SK-N-SH (cell line): ENCODE results near the gene SMIM34. TPM values are rescaled to one million over a fixed set of nuclear protein-coding genes. Genes with fewer than 3 reads are reported as not detected.
"Not testable (repeated sequence)": the region's sequence is repeated elsewhere in the genome, so short reads cannot be mapped to it uniquely, and the experiment has no call there.

Experiments used
- CTCF ChIA-PET: fragments of 300-600, 350-600 bp; formaldehyde crosslinking; extraction: SDS; loops from one replicate; lab custom pipeline; 2021; lab: Yijun Ruan, JAX
- POLR2A ChIA-PET: fragments of 350-600 bp; sonication (Branson Sonifier 250); formaldehyde crosslinking; extraction: SDS; loops from one replicate; lab custom pipeline; 2020; ENCODE audit warnings: antibody characterized with exemption, inconsistent platforms; lab: Yijun Ruan, JAX
- DNase-seq: peaks from one replicate; pipeline ENCODE4 v3.0.0; 2012
- H2AFZ ChIP-seq: fragments of 200-600 bp; sonication (generic); 2 replicates; pipeline ENCODE4 v1.8.1; 2016; ENCODE audit warnings: antibody characterized with exemption, mild to moderate bottlenecking, low read depth
- H3F3A ChIP-seq: fragments of 200-600 bp; sonication (generic); replicated peaks from 2 replicates; pipeline ENCODE3; 2016; ENCODE audit warnings: antibody characterized with exemption, mild to moderate bottlenecking; ENCODE audit not compliant: insufficient read depth
- H3K27ac ChIP-seq, 2 experiments: fragments of 200-500 bp in 1 of 2; fragments of 200-600 bp in 1 of 2; sonication (Bioruptor generic) in 1 of 2; sonication (generic), shearing (Covaris generic) in 1 of 2; 2 replicates each; pipeline versions ENCODE4 v1.5.1 to v1.6.1; 2014 to 2016; ENCODE audit warnings: low read depth in 2 of 2, inconsistent platforms in 1 of 2, low read length in 1 of 2, mild to moderate bottlenecking in 1 of 2, mixed read lengths in 1 of 2
- H3K27me3 ChIP-seq: fragments of 200-600 bp; sonication (generic), shearing (Covaris generic); 2 replicates; pipeline ENCODE4 v1.6.1; 2016; ENCODE audit warnings: mixed run types; ENCODE audit not compliant: insufficient read depth
- H3K36me3 ChIP-seq, 2 experiments: fragments of 200-500 bp in 1 of 2; fragments of 200-600 bp in 1 of 2; sonication (Bioruptor generic) in 1 of 2; sonication (generic) in 1 of 2; replicated peaks in 1 of 2; 2 replicates each; pipeline versions ENCODE3 to v1.5.1; 2014 to 2016; ENCODE audit warnings: low read length in 1 of 2, mild to moderate bottlenecking in 1 of 2; ENCODE audit not compliant: insufficient read depth in 2 of 2, control insufficient read depth in 1 of 2
- H3K4me1 ChIP-seq, 2 experiments: fragments of 200-500 bp in 1 of 2; fragments of 200-600 bp in 1 of 2; sonication (Bioruptor generic) in 1 of 2; sonication (generic), shearing (Covaris generic) in 1 of 2; 2 replicates each; pipeline versions ENCODE4 v1.5.1 to v1.6.1; 2014 to 2016; ENCODE audit warnings: low read depth in 1 of 2, low read length in 1 of 2, mixed run types in 1 of 2; ENCODE audit not compliant: insufficient read depth in 2 of 2, control insufficient read depth in 1 of 2
- H3K4me2 ChIP-seq: fragments of 200-600 bp; sonication (generic), shearing (Covaris generic); 2 replicates; pipeline ENCODE4 v1.6.1; 2017; ENCODE audit warnings: mixed run types
- H3K4me3 ChIP-seq, 2 experiments: fragments of 200-500 bp in 1 of 2; fragments of 200-600 bp in 1 of 2; sonication (Bioruptor generic) in 1 of 2; sonication (generic), shearing (Covaris generic) in 1 of 2; 2 replicates each; pipeline versions ENCODE4 v1.5.1 to v1.8.1; 2014 to 2016; ENCODE audit warnings: low read depth in 2 of 2, inconsistent platforms in 1 of 2, low read length in 1 of 2, mild to moderate bottlenecking in 1 of 2, mixed read lengths in 1 of 2, moderate library complexity in 1 of 2
- H3K79me2 ChIP-seq: fragments of 200-600 bp; sonication (generic); 2 replicates; pipeline ENCODE4 v1.8.1; 2017; ENCODE audit warnings: mild to moderate bottlenecking; ENCODE audit not compliant: insufficient read depth
- H3K9ac ChIP-seq: fragments of 200-600 bp; sonication (generic); 2 replicates; pipeline ENCODE4 v1.6.1; 2017; ENCODE audit warnings: mixed run types
- H3K9me2 ChIP-seq: fragments of 200-600 bp; sonication (generic); 2 replicates; pipeline ENCODE4 v1.6.1; 2017; ENCODE audit warnings: mixed run types
- H3K9me3 ChIP-seq: fragments of 200-600 bp; sonication (generic); 2 replicates; pipeline ENCODE4 v1.6.1; 2017; ENCODE audit warnings: mixed run types, mild to moderate bottlenecking, moderate library complexity
- H4K20me1 ChIP-seq: fragments of 200-600 bp; sonication (generic); 2 replicates; pipeline ENCODE4 v1.6.1; 2017; ENCODE audit warnings: mild to moderate bottlenecking, mixed run types; ENCODE audit not compliant: insufficient read depth
- WGBS: methylation state at CpG from one replicate; pipeline ENCODE4 v1.1.6; 2017; ENCODE audit warnings: low lambda C conversion rate; 5-methylcytosine and 5-hydroxymethylcytosine counted together
- polyA plus RNA-seq, 3 experiments: library from polyadenylated mRNA; depleted of rRNA; stranded (reverse); fragments of >200 nt; gene quantifications; 2 replicates each; pipeline ENCODE4 v1.2.3, GENCODE V29; 2012

SMIM34 gene, protein sequence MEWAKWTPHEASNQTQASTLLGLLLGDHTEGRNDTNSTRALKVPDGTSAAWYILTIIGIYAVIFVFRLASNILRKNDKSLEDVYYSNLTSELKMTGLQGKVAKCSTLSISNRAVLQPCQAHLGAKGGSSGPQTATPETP
- polyA plus RNA-seq (2012; rRNA removed): not detected in 2 replicates
- polyA plus RNA-seq (2012; cell fraction: cytosol; rRNA removed): not detected in 2 replicates
- not detected in 2 replicates for polyA plus RNA-seq (2012; cell fraction: nucleus; rRNA removed)

DNA sequence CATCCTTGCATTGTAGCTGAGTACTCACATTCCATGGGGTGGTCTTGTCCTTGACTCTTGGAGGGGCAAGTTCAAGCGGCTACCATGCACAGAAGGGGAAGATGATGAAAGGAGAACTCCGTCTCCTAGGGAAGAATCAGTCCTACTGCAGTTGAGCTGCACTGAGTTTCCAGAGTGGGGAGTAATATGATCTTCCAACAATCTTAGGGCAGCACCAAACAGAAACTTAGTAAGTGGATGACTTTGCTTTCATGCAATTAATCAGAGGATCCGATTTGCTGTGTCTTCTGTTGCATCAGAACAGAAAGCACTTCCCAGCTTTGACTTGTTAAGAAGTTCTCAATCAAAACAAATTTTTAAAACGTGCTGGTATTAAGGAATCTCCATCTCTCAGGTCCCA lies at the start of gene SMIM34:
Gene SMIM34 (minus strand): TSS at position 147 of the 400 bp plus-strand sequence. CDS start 112 bp downstream, at position 35.
- H3K79me2 ChIP-seq, H3K36me3 ChIP-seq, H3K4me2 ChIP-seq, H3K27ac ChIP-seq, DNase-seq, H3K9me3 ChIP-seq, H3F3A ChIP-seq, H3K9me2 ChIP-seq, H3K4me3 ChIP-seq, H4K20me1 ChIP-seq, H3K27me3 ChIP-seq, POLR2A ChIA-PET, CTCF ChIA-PET, H2AFZ ChIP-seq, H3K4me1 ChIP-seq, H3K9ac ChIP-seq: not testable (repeated sequence)
- WGBS: no CpG with 5 or more reads among the region's 4 CpGs

DNA sequence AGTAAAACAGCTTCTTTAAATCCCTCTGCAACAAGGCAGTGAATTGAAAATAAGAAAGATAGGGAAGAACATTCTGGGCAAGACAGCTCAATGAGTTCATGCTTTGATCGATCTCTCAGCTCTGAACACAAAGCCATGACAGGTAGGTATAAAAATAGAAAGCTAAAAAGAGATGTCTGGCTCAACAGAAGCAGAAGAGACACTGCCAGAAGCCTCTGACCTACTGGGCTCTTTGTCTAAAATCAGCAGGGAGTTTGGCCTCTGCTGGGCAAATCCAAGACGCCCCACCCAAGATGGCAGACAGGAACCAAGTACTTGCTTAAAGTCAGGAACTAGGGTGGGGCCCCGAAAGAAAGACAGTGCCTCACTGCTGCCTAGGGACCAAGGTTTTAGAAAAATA lies 43.6 kb upstream of the SMIM34 start:
- CTCF ChIA-PET, H3K9ac ChIP-seq, DNase-seq, H3K9me3 ChIP-seq, H3K9me2 ChIP-seq, H3K36me3 ChIP-seq, H3K27ac ChIP-seq, H2AFZ ChIP-seq, H3K4me3 ChIP-seq, H3K4me1 ChIP-seq, H3F3A ChIP-seq, H4K20me1 ChIP-seq, POLR2A ChIA-PET, H3K4me2 ChIP-seq, H3K79me2 ChIP-seq, H3K27me3 ChIP-seq: not testable (repeated sequence)
- WGBS: no CpG with 5 or more reads among the region's 3 CpGs

DNA sequence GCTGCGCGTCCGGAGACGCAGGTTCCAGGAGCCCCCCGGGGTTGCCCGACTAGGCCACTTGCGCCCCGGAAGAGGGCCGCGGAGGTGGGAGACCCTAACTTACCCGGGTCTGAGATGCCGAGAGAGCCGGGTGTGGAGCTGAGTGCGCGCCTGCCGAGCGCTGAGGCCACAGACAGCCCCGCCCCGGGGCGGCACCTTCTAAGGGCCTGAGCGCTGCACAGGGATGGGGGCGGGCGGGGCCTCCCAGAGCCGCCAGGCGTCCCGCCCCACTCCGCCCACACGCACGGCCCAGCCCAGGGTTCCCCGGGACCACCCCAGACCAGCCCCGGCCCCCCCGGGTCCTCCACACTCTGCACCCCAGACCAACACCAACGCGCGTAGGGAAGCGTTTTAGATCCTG lies 35.7 kb upstream of the SMIM34 start:
- H3K9me3 ChIP-seq, H3K9me2 ChIP-seq, H3K36me3 ChIP-seq, H3K9ac ChIP-seq, H4K20me1 ChIP-seq, H3K4me1 ChIP-seq, H3K27ac ChIP-seq, POLR2A ChIA-PET, H3F3A ChIP-seq, CTCF ChIA-PET, DNase-seq, H3K4me3 ChIP-seq, H3K27me3 ChIP-seq, H3K79me2 ChIP-seq, H2AFZ ChIP-seq, H3K4me2 ChIP-seq: not testable (repeated sequence)
- WGBS: no CpG with 5 or more reads among the region's 36 CpGs

DNA sequence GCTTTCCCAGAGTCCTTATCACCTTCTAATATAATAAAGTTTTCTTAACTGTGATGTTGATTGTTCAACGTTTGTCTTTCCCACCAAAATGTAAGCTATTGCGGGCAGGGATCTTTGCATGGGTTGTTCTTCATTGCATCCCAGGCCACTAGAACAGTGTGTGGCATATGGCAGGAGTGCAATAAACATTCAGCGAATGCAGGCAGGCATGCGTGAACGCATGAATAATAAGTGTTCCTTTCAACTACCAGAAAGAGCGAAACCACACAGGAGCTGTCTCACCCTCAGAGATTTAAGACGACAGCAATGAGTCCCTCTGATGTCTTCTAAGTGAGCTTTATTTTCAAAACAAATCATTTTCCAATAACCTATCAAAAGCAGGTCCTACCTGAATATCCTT lies 34.5 kb upstream of the SMIM34 start:
- H3K4me1 ChIP-seq, H3K27ac ChIP-seq, H3K9ac ChIP-seq, H3K27me3 ChIP-seq, H2AFZ ChIP-seq, H3K9me3 ChIP-seq, H3K4me3 ChIP-seq, H3K4me2 ChIP-seq, H3K36me3 ChIP-seq, DNase-seq, CTCF ChIA-PET, H4K20me1 ChIP-seq, H3K79me2 ChIP-seq, H3F3A ChIP-seq, H3K9me2 ChIP-seq, POLR2A ChIA-PET: not testable (repeated sequence)
- no CpG with 5 or more reads among the region's 7 CpGs for WGBS

DNA sequence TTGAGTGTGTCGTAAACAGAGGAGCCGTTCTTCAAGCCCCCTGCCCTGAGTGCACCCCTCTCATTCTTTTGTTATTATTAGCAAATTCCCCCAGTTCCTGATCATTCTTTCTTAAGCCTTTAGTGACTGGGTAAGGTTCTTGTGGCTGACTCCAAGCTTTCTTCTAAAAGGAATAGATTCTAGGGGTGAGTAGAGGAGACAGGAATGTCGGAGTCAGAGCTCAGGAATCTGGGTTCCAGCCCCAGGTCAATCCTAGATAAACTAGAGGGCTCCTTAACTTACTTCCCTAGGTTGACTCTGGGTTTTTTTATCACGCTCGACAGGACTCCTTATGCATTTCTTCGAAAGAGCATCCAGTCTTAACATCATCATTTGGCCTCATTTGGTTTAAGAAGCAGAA lies 32.4 kb upstream of the SMIM34 start:
- H3K27me3 ChIP-seq, POLR2A ChIA-PET: not testable (repeated sequence)
- WGBS: no CpG with 5 or more reads among the region's 6 CpGs

DNA sequence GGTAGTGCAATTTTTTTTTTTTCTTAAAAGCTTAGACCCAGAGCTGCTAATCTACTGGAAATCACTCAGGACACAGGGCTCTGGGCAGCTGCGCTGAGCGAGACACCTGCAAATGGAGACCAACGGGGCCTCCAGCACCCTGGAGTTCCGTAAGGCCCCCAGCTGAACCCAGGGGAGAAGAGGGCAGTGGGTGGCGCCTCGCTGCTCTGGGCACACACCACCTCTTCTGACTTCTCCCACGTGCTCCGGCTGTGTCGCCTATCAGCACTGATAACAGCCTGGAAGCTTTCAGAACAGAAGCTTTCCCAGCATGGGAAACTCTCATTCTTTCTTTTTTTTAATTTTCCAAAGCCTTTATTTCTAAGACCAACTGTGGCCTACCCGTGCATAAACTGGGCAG lies 31.9 kb upstream of the SMIM34 start:
- H3K9me3 ChIP-seq, H4K20me1 ChIP-seq, H3K27ac ChIP-seq, H3K79me2 ChIP-seq, H3K9ac ChIP-seq, H3F3A ChIP-seq, H2AFZ ChIP-seq, DNase-seq, H3K4me2 ChIP-seq, H3K36me3 ChIP-seq, CTCF ChIA-PET, H3K9me2 ChIP-seq, H3K4me3 ChIP-seq, H3K27me3 ChIP-seq, POLR2A ChIA-PET, H3K4me1 ChIP-seq: not testable (repeated sequence)
- no CpG with 5 or more reads among the region's 10 CpGs for WGBS

More for the DNA sequence above, 32.4 kb upstream of the SMIM34 start:
- H3K27ac ChIP-seq, H3K4me3 ChIP-seq, DNase-seq, CTCF ChIA-PET, H3K4me1 ChIP-seq, H3K4me2 ChIP-seq, H3K9ac ChIP-seq, H2AFZ ChIP-seq, H3K9me3 ChIP-seq, H3K9me2 ChIP-seq, H3F3A ChIP-seq, H3K36me3 ChIP-seq, H4K20me1 ChIP-seq, H3K79me2 ChIP-seq: not testable (repeated sequence)
